ENCODE data around the gene PIK3C2G. TPM values are rescaled to one million over a fixed set of nuclear protein-coding genes. Genes with fewer than 3 reads are reported as not detected.
"Not testable (repeated sequence)": the region's sequence is repeated elsewhere in the genome, so short reads cannot be mapped to it uniquely, and the experiment has no call there.

The PIK3C2G gene
- total RNA-seq, 1 donor from 2014 or later: not detected

DNA sequence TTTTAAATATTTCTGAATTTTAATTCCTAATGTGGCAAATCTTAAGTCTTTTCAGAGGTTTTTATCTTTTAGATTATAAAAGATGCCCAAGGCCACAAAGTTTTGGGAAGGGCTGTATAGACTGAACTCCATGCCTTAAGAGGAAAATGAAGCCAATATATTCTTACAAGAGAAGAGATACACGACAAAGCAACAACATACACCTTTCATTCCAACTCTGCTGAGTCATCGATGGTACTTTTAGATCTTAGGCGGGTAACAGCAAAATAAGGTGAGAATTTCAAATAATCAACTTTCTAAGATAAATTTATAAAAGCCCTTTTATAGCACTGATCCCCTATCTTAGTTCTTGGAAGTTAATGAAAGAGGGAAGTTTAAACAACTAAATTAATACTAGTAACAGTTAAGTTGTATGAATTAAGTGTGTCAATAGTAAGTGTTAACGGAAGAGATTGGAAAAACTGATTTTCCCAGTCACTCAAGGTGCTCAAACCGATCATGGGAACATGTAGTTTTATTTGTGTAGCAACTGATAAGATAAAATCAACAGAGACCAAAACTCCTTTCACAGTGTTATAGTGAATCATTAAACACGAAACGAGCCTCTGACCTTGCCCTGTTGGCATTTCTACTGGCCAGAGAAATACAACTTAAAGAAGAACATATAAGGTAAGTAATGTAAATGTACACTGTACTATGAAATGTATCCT, 18.8 kb upstream of the PIK3C2G start:
- Histone ChIP-seq H3K27me3 (no peaks in the 10 kb centered on the region), H3K27ac (no peak overlapping the region), H3K4me3 (no peak overlapping the region), H3K36me3 (no peaks in the 10 kb centered on the region), H3K4me1 (no peaks in the 10 kb centered on the region), H3K9me3 (no peaks in the 10 kb centered on the region)
- DNase-seq (ENCODE audit: low spot score in 2 of 2): no peak
- intact Hi-C loops (cut with DNase I): no loop called here
- no peak for TF ChIP-seq CTCF (IDR thresholded peaks at IDR 0.05)

GRCh38 chr12:18243238-18243637, 18.1 kb upstream of the PIK3C2G start:
- no peaks in the 10 kb centered on the region for H3K27me3 ChIP-seq
- H3K27ac ChIP-seq: no peak overlapping the region
- no peak for DNase-seq (ENCODE audit: low spot score in 2 of 2)
- intact Hi-C loops (cut with DNase I): no loop called here
- no peak for TF ChIP-seq CTCF (IDR thresholded peaks at IDR 0.05)
- no peaks in the 10 kb centered on the region for H3K4me1 ChIP-seq
- H3K9me3 ChIP-seq: no peaks in the 10 kb centered on the region
- no peak overlapping the region for H3K4me3 ChIP-seq
- H3K36me3 ChIP-seq: no peaks in the 10 kb centered on the region

DNA sequence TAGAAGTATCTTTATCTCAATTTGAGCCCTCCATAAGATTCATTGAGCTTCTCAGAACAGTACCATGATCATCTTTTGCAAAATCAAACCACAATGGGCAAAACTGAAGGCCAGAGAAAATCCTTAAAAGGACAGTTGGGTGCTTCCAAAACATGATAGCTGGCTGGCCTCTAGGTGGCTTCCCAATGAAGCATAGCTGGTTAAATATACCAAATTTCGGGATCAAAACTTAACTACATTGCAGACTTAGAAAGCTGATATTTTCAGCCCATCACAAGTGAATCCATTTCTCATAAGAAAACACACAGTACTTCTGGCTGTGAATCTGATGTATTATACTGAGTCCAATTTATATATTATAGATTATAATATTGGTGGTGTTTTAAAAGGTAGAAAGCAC, 15.3 kb upstream of the PIK3C2G start:
- DNase-seq (ENCODE audit: low spot score in 2 of 2): no peak
- Histone ChIP-seq H3K4me3 (no peak overlapping the region), H3K27ac (no peak overlapping the region), H3K36me3 (no peaks in the 10 kb centered on the region), H3K27me3 (no peaks in the 10 kb centered on the region), H3K9me3 (no peaks in the 10 kb centered on the region), H3K4me1 (no peaks in the 10 kb centered on the region)
- intact Hi-C loops (cut with DNase I): no loop called here
- no peak for TF ChIP-seq CTCF (IDR thresholded peaks at IDR 0.05)

GRCh38 chr12:18250313-18250916, 10.9 kb upstream of the PIK3C2G start:
- Histone ChIP-seq H3K27me3 (no peaks in the 10 kb centered on the region), H3K9me3 (no peaks in the 10 kb centered on the region), H3K4me3 (no peak overlapping the region), H3K27ac (no peak overlapping the region), H3K36me3 (no peaks in the 10 kb centered on the region), H3K4me1 (no peaks in the 10 kb centered on the region)
- intact Hi-C loops (cut with DNase I): no loop called here
- peak in 2 of 3 experiments; percentile 46 to 60 for TF ChIP-seq CTCF (IDR thresholded peaks at IDR 0.05)
- no peak for DNase-seq (ENCODE audit: low spot score in 2 of 2)

DNA sequence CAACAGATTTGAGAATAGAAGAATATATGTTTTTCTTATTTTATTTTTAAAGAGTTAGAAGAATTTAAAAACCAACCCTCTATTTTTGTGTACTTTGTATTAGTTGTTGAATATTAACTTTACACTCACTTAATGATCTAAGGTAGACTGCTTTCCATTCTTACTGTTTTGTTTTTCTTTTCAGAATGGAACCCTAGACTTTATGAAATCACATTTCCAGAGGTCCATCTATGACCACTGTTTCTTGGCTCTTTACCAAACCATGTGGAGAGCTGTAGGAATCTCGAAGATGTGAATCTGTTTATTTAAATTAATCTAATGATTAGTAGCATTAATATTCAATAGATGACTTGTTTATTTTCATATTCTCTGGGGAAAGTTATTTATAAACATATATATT, 7.2 kb upstream of the PIK3C2G start:
- Histone ChIP-seq H3K36me3 (no peaks in the 10 kb centered on the region), H3K27me3 (no peaks in the 10 kb centered on the region), H3K4me1 (no peaks in the 10 kb centered on the region), H3K27ac (no peak overlapping the region), H3K9me3 (no peaks in the 10 kb centered on the region), H3K4me3 (no peak overlapping the region)
- TF ChIP-seq CTCF (IDR thresholded peaks at IDR 0.05): no peak
- intact Hi-C loops (cut with DNase I): no loop called here
- no peak for DNase-seq (ENCODE audit: low spot score in 2 of 2)

DNA sequence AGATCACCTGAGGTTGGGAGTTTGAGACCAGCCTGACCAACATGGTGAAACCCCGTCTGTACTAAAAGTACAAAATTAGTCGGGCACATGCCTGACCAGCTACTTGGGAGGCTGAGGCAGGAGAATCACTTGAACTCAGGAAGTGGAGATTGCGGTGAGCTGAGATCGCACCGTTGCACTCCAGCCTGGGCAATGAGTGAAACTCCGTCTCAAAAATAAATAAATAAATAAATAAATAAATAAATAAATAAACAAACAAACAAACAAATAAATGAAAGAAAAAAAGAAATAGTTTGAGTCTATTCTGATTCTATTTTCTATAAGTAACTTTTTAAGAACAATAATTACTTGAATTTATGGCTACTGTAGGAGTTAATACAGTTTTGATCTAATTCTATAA, 6.3 kb upstream of the PIK3C2G start:
- H3K27ac ChIP-seq; intact Hi-C loops (cut with DNase I): not testable (repeated sequence)

More for the DNA sequence above, 6.3 kb upstream of the PIK3C2G start:
- not testable (repeated sequence) for H3K9me3 ChIP-seq; H3K36me3 ChIP-seq; H3K4me1 ChIP-seq; DNase-seq (ENCODE audit: low spot score in 2 of 2); H3K4me3 ChIP-seq; H3K27me3 ChIP-seq
